ENCODE data around the gene GARIN1A. TPM values are rescaled to one million over a fixed set of nuclear protein-coding genes. Genes with fewer than 3 reads are reported as not detected.
"Not testable (repeated sequence)": the region's sequence is repeated elsewhere in the genome, so short reads cannot be mapped to it uniquely, and the experiment has no call there.

GARIN1A gene
- total and polyA plus RNA-seq, 10 of the 15 experiments (the other 5 are each of a cell fraction or from before 2014, with no cell fraction given), result 0.04 to 0.43 (median 0.23) TPM; not detected in 1

DNA sequence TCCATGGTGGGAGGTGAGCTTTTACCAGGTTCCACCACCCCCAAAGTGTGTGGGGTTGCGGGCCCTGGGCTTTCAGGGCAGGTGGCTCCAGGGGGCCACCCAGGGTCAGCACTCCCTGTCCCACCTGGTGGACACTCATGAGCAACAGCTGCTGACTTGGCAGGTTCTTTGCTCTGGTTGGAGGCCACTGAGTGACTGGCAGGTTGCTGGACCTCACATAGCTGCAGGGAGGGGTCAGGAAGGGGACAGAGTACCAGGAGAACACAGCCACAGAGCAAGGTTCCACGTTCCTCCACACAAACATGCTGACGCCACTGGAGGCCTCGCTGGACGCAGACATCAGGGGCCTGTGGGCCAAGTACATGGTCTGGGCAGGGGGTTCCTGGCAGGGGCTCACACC lies 13.7 kb upstream of the GARIN1A start:
- WGBS (ENCODE audit: insufficient coverage, insufficient replicate concordance, low lambda C conversion rate, missing lambda C conversion rate), result 97% methylated on average over 5 of the region's 5 CpGs
- H3K9me3 ChIP-seq (replicated peaks; ENCODE audit: control insufficient read depth, insufficient read depth, low read length); intact Hi-C loops (cut with micrococcal nuclease; ENCODE audit: unreplicated experiment); H3K9ac ChIP-seq (ENCODE audit: control insufficient read depth, insufficient read depth, low read length); H4K20me1 ChIP-seq (ENCODE audit: control insufficient read depth, insufficient read depth); H3K4me1 ChIP-seq (ENCODE audit: control insufficient read depth, insufficient read depth, low read length); ATAC-seq; BruUV-seq (replicated peaks); H3K36me3 ChIP-seq (ENCODE audit: control insufficient read depth in 2 of 2, insufficient read depth in 2 of 2, low read length in 1 of 2); FAIRE-seq; H3K4me3 ChIP-seq; POLR2A ChIA-PET; SMC1A ChIA-PET (ENCODE audit: uncharacterized antibody, unreplicated experiment); H3K27me3 ChIP-seq (replicated peaks in 1 of 2; ENCODE audit: control insufficient read depth in 2 of 2, insufficient read depth in 2 of 2, low read length in 1 of 2); CTCF ChIA-PET; DNase-seq (ENCODE audit: low read depth, low spot score); H3K27ac ChIP-seq (ENCODE audit: control insufficient read depth, insufficient read depth); H2AFZ ChIP-seq (ENCODE audit: control insufficient read depth, low read depth, low read length); RAD21 ChIA-PET (ENCODE audit: unreplicated experiment); H3K79me2 ChIP-seq (ENCODE audit: control insufficient read depth, insufficient read depth, low read length); in situ Hi-C loops (cut with MboI); H3K4me2 ChIP-seq (ENCODE audit: control insufficient read depth, insufficient read depth): not testable (repeated sequence)

GRCh38 chr7:128660596-128660995 lies 11.5 kb upstream of the GARIN1A start:
- Histone ChIP-seq H2AFZ (ENCODE audit: control insufficient read depth, low read depth, low read length) (no peak overlapping the region), H4K20me1 (ENCODE audit: control insufficient read depth, insufficient read depth) (no peaks in the 10 kb centered on the region), H3K9me3 (replicated peaks; ENCODE audit: control insufficient read depth, insufficient read depth, low read length) (peaks cover 3% of the 10 kb centered on the region; the same call in 2 of the 3 replicates), H3K79me2 (ENCODE audit: control insufficient read depth, insufficient read depth, low read length) (no peaks in the 10 kb centered on the region), H3K4me1 (ENCODE audit: control insufficient read depth, insufficient read depth, low read length) (no peaks in the 10 kb centered on the region), H3K27ac (ENCODE audit: control insufficient read depth, insufficient read depth) (no peak overlapping the region), H3K27me3 (replicated peaks in 1 of 2; ENCODE audit: control insufficient read depth in 2 of 2, insufficient read depth in 2 of 2, low read length in 1 of 2) (no peaks in the 10 kb centered on the region), H3K9ac (ENCODE audit: control insufficient read depth, insufficient read depth, low read length) (no peak overlapping the region), H3K36me3 (ENCODE audit: control insufficient read depth in 2 of 2, insufficient read depth in 2 of 2, low read length in 1 of 2) (no peaks in the 10 kb centered on the region), H3K4me3 (no peak overlapping the region), H3K4me2 (ENCODE audit: control insufficient read depth, insufficient read depth) (no peak overlapping the region)
- TF ChIP-seq SIX5 (IDR thresholded peaks at IDR 0.05; ENCODE audit: low read depth, low read length, severe bottlenecking) (no peak), BHLHE40 (IDR thresholded peaks at IDR 0.05; ENCODE audit: borderline replicate concordance in 1 of 2, low read depth in 2 of 2, low read length in 1 of 2) (no peak), ELK1 (IDR thresholded peaks at IDR 0.05; ENCODE audit: low read depth, low read length) (no peak), CHD4 (IDR thresholded peaks at IDR 0.05) (no peak), NFYB (IDR thresholded peaks at IDR 0.05; ENCODE audit: insufficient read depth, low read depth, low read length) (no peak)
- TF ChIP-seq, protein P1, sequence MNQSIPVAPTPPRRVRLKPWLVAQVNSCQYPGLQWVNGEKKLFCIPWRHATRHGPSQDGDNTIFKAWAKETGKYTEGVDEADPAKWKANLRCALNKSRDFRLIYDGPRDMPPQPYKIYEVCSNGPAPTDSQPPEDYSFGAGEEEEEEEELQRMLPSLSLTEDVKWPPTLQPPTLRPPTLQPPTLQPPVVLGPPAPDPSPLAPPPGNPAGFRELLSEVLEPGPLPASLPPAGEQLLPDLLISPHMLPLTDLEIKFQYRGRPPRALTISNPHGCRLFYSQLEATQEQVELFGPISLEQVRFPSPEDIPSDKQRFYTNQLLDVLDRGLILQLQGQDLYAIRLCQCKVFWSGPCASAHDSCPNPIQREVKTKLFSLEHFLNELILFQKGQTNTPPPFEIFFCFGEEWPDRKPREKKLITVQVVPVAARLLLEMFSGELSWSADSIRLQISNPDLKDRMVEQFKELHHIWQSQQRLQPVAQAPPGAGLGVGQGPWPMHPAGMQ (IDR thresholded peaks at IDR 0.05; ENCODE audit: borderline replicate concordance), result no peak
- RAD21 ChIA-PET (ENCODE audit: unreplicated experiment), result no interaction called here
- no peak for FAIRE-seq
- POLR2A ChIA-PET, result no interaction called here
- no peak for DNase-seq (ENCODE audit: low read depth, low spot score)
- WGBS (ENCODE audit: insufficient coverage, insufficient replicate concordance, low lambda C conversion rate, missing lambda C conversion rate), result 91% methylated on average over 3 of the region's 3 CpGs
- SMC1A ChIA-PET (ENCODE audit: uncharacterized antibody, unreplicated experiment), result no interaction called here
- CTCF ChIA-PET, result interaction anchor here (1.9 kb wide), 1 partner anchor 13 kb away, joined by 7 read pairs; no protein-coding TSS in a partner anchor
- no TSS peak for BruUV-seq (replicated peaks)
- intact Hi-C loops (cut with micrococcal nuclease; ENCODE audit: unreplicated experiment) (no loop called here), in situ Hi-C loops (cut with MboI) (no loop called here)
- no peak for ATAC-seq

All from GM12878 (cell line).